Measurements from ENCODE around the gene RASAL3.

- TF ChIP-seq CTCF (IDR thresholded peaks at IDR 0.05; ENCODE audit: control extremely low read depth in 1 of 3, insufficient read depth in 1 of 3, low read depth in 1 of 3, low read length in 3 of 3) (peak in 2 of 3 experiments; percentile 1 to 8; a peak in 2 of 4 replicates), ZNF274 (IDR thresholded peaks at IDR 0.05; ENCODE audit: borderline replicate concordance, extremely low read depth, low read length) (no peak), EZH2 (IDR thresholded peaks at IDR 0.05; ENCODE audit: low read depth, low read length, severe bottlenecking) (no peak), POLR2A (IDR thresholded peaks at IDR 0.05; ENCODE audit: control extremely low read depth in 1 of 2, low read depth in 2 of 2, low read length in 2 of 2) (no peak), KDM1A (IDR thresholded peaks at IDR 0.05; ENCODE audit: borderline replicate concordance, low read length) (no peak), POLR2AphosphoS5 (IDR thresholded peaks at IDR 0.05; ENCODE audit: low read depth, low read length) (no peak), JUND (IDR thresholded peaks at IDR 0.05; ENCODE audit: low read length) (no peak), SIN3A (conservative IDR thresholded peaks at IDR 0.05 in 1 of 2, IDR thresholded peaks at IDR 0.05 in 1 of 2; ENCODE audit: low read depth in 1 of 2, low read length in 2 of 2) (no peak), HDAC6 (IDR thresholded peaks at IDR 0.05; ENCODE audit: low read depth, low read length) (no peak), RXRA (IDR thresholded peaks at IDR 0.05; ENCODE audit: insufficient read depth, low read depth, low read length) (no peak), NRF1 (IDR thresholded peaks at IDR 0.05; ENCODE audit: low read depth, low read length) (no peak), TAF1 (IDR thresholded peaks at IDR 0.05; ENCODE audit: low read depth, low read length) (no peak), PHF8 (conservative IDR thresholded peaks at IDR 0.05; ENCODE audit: low read depth, low read length) (no peak)
Observed at GRCh38 chr19:15463861-15464371, 428 bp downstream of the RASAL3 start.

Measured in H1 (cell line).